GM13976 (cell line): ENCODE measurements around the gene OXCT1.

Source experiments
- DNase-seq: peaks from one replicate; pipeline ENCODE4 v3.0.0; 2012; ENCODE audit warnings: low spot score
- CTCF ChIP-seq: IDR thresholded peaks from 2 replicates; pipeline ENCODE4 v1.5.1; 2012; ENCODE audit warnings: borderline replicate concordance, mild to moderate bottlenecking; ENCODE audit not compliant: insufficient read depth; ENCODE audit errors: extremely low read depth, missing control alignments, control extremely low read depth
- in situ Hi-C: fragments of 300-500 bp; cut with MboI; formaldehyde crosslinking; loops from one replicate; pipeline ENCODE4 v1.12.0; 2022; ENCODE audit warnings: low sequenced_read_pairs, mixed read lengths, inconsistent platforms; ENCODE audit not compliant: unreplicated experiment

OXCT1 gene

GRCh38 chr5:41797662-41798061, 72.6 kb downstream of the OXCT1 start:
- in situ Hi-C loops: no loop called here

DNA sequence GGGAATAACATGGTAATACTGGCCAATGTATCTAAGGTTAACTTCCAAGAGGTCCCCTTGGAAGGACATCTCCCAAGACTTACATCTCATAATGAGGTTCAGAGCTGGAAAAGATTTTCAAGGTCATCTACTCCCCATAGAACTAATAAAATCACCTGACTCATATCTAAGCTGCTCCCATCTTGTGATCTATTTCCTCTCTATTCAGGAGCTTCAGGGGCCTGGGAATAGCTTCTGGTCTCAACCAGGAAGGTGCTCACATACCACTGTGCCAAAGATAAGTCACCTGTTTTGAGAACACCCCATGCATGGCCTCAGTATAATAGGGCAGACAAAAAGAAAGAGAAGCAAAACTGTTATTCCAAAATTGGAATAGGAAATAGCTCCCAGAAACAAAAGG, 74.2 kb downstream of the OXCT1 start:
- in situ Hi-C loops: no loop called here
- no peak for DNase-seq
- TF ChIP-seq CTCF: no peak

More at GRCh38 chr5:41797662-41798061, 72.6 kb downstream of the OXCT1 start:
- no peak for DNase-seq
- no peak for TF ChIP-seq CTCF

GRCh38 chr5:41795125-41795524, 75.1 kb downstream of the OXCT1 start:
- DNase-seq: no peak
- in situ Hi-C loops: no loop called here
- no peak for TF ChIP-seq CTCF

- TF ChIP-seq CTCF: no peak
- in situ Hi-C loops: no loop called here
- DNase-seq: no peak
Measured at GRCh38 chr5:41794471-41794870, 75.8 kb downstream of the OXCT1 start.

DNA sequence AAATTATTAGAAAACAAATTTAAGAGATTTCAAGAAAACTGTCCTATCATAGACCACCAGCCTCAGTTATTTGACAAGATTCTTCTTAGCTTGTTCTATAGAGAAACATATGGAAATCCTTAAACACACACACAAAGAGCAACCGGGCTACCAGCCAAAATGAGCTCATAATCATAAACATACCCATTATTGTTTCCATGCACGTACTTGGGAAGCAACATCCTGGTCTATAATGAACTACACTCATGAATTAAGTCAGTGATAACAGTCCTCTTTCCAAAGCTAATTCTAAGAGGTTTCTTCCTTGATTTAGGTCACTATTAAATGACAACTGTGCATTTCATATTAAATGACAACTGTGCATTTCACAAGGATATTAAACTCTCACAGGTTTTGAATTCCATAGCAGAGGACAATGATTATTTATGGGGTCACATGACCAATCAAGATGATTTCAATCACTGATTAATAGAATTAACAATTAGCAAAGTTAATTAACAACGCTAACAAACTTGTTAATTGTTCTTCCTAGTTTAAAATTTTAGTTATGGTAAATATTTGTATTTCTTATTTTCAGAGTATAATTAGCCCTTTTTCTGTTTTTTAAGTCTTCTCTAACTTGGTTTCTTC, 77.0 kb downstream of the OXCT1 start:
- no peak for DNase-seq
- no peak for TF ChIP-seq CTCF
- in situ Hi-C loops: no loop called here

GRCh38 chr5:41790038-41790776, 80.0 kb downstream of the OXCT1 start:
- in situ Hi-C loops: no loop called here
- no peak for DNase-seq
- TF ChIP-seq CTCF: no peak
